Measurements from ENCODE around the gene SLC2A4RG. TPM values are rescaled to one million over a fixed set of nuclear protein-coding genes. Genes with fewer than 3 reads are reported as not detected.

SLC2A4RG gene
- total RNA-seq, 3 donors from 2014 or later = 44.9 to 65.0 (median 50.6) TPM

GRCh38 chr20:63708301-63709148 lies 31.1 kb upstream of the SLC2A4RG start:
- H3K9me3 ChIP-seq = no peaks in the 10 kb centered on the region
- DNase-seq (peak in 2 of 3 donors; percentile 46 to 64), ATAC-seq (peak; percentile 2)
- H3K4me1 ChIP-seq (ENCODE audit: low read depth) = peaks cover 18% of the 10 kb centered on the region
- TF ChIP-seq CTCF (IDR thresholded peaks at IDR 0.05) = no peak
- intact Hi-C loops (cut with DNase I, micrococcal nuclease) = no loop called here
- no peaks in the 10 kb centered on the region for H3K36me3 ChIP-seq (ENCODE audit: low read depth)
- H3K4me3 ChIP-seq = peak overlapping the region; percentile 87

GRCh38 chr20:63709149-63709527 lies 30.4 kb upstream of the SLC2A4RG start:
- ATAC-seq (no peak), DNase-seq (peak in 1 of 3 donors; percentile 47)
- no peaks in the 10 kb centered on the region for H3K9me3 ChIP-seq
- intact Hi-C loops (cut with DNase I, micrococcal nuclease) = no loop called here
- no peak overlapping the region for H3K4me3 ChIP-seq
- no peak for TF ChIP-seq CTCF (IDR thresholded peaks at IDR 0.05)
- H3K36me3 ChIP-seq (ENCODE audit: low read depth) = no peaks in the 10 kb centered on the region
- H3K4me1 ChIP-seq (ENCODE audit: low read depth) = peaks cover 18% of the 10 kb centered on the region

GRCh38 chr20:63711085-63711645 lies 28.4 kb upstream of the SLC2A4RG start:
- Histone ChIP-seq H3K9me3 (peaks cover 7% of the 10 kb centered on the region), H3K36me3 (ENCODE audit: low read depth) (no peaks in the 10 kb centered on the region), H3K4me3 (no peak overlapping the region), H3K4me1 (ENCODE audit: low read depth) (peaks cover 14% of the 10 kb centered on the region)
- DNase-seq (peak in 1 of 3 donors; percentile 26), ATAC-seq (no peak)
- intact Hi-C loops (cut with DNase I, micrococcal nuclease) = no loop called here
- TF ChIP-seq CTCF (IDR thresholded peaks at IDR 0.05) = no peak

- Histone ChIP-seq H3K4me1 (ENCODE audit: low read depth) (peaks cover 10% of the 10 kb centered on the region), H3K9me3 (peaks cover 7% of the 10 kb centered on the region), H3K4me3 (no peak overlapping the region), H3K36me3 (ENCODE audit: low read depth) (no peaks in the 10 kb centered on the region)
- intact Hi-C loops (cut with DNase I, micrococcal nuclease) = no loop called here
- TF ChIP-seq CTCF (IDR thresholded peaks at IDR 0.05) = no peak
- ATAC-seq (no peak), DNase-seq (no peak)
These were observed 27.4 kb upstream of the SLC2A4RG start for GRCh38 chr20:63712191-63712590.

GRCh38 chr20:63714858-63715257 lies 24.7 kb upstream of the SLC2A4RG start:
- Histone ChIP-seq H3K4me1 (ENCODE audit: low read depth) (no peaks in the 10 kb centered on the region), H3K9me3 (peaks cover 14% of the 10 kb centered on the region), H3K4me3 (no peak overlapping the region), H3K36me3 (ENCODE audit: low read depth) (no peaks in the 10 kb centered on the region)
- no peak for TF ChIP-seq CTCF (IDR thresholded peaks at IDR 0.05)
- no peak for ATAC-seq
- no peak for DNase-seq
- intact Hi-C loops (cut with DNase I, micrococcal nuclease) = no loop called here
